Mesothelial cell of epicardium (in vitro differentiated cells): ENCODE data around the gene ELL2. TPM values are rescaled to one million over a fixed set of nuclear protein-coding genes. Genes with fewer than 3 reads are reported as not detected.

Experiments
- DNase-seq, 2 experiments: peaks; one replicate each; pipeline ENCODE4 v3.0.0; 2021; ENCODE audit warnings: low spot score in 2 of 2; ENCODE audit not compliant: unreplicated experiment in 2 of 2
- H3K27ac Mint-ChIP-seq: 2 replicates; pipeline ENCODE4 v1.8.0; 2021; ENCODE audit warnings: mixed read lengths
- H3K27me3 Mint-ChIP-seq: 2 replicates; pipeline ENCODE4 v1.8.0; 2021; ENCODE audit warnings: low read depth, mixed read lengths
- H3K36me3 Mint-ChIP-seq: 2 replicates; pipeline ENCODE4 v1.8.0; 2021; ENCODE audit warnings: mixed read lengths
- H3K4me1 Mint-ChIP-seq: 2 replicates; pipeline ENCODE4 v1.8.0; 2021; ENCODE audit warnings: mixed read lengths
- H3K4me3 Mint-ChIP-seq: 2 replicates; pipeline ENCODE4 v1.8.0; 2021; ENCODE audit warnings: mild to moderate bottlenecking, moderate library complexity, mixed read lengths
- H3K9me3 Mint-ChIP-seq: 2 replicates; pipeline ENCODE4 v1.8.0; 2021; ENCODE audit warnings: mixed read lengths
- total RNA-seq: library from RNA; stranded (reverse); gene quantifications from 3 replicates; pipeline ENCODE4 v1.2.1, GENCODE V29; 2021
- TF ChIP-seq, protein P1 (sequence below): fragments of 200-600 bp; sonication (generic); IDR thresholded peaks from one replicate; pipeline ENCODE4 v1.5.0; 2021; ENCODE audit warnings: antibody characterized with exemption; ENCODE audit not compliant: unreplicated experiment

The ELL2 gene
- total RNA-seq, 1 donor from 2014 or later = 11.7 TPM

DNA sequence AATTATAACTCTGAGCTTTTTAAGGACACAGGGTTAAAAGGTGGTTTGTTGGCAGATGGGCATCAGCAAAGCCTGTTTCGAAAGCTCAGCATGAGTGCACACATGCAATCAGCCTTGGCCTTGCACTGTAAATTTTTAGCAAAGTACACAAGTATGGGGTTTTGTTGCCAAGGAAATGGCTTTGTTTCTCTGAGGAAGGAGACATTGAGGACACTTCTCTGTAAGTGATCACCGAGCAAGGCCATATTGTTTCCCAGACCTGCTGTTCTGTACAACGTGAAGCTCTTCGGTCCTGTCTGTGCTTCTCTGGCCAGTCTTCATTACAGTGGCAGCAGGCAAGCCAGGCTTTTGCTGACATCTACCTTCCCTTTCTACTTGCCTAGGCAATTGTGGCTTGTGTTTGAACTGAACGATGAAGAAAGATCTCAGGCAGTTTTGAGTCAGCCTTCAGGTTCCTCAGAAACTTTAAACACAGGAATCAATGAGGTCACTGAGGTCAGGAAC lies 111.2 kb downstream of the ELL2 start:
- no peak overlapping the region for H3K4me3 Mint-ChIP-seq
- H3K36me3 Mint-ChIP-seq = no peaks in the 10 kb centered on the region
- TF ChIP-seq, protein P1, sequence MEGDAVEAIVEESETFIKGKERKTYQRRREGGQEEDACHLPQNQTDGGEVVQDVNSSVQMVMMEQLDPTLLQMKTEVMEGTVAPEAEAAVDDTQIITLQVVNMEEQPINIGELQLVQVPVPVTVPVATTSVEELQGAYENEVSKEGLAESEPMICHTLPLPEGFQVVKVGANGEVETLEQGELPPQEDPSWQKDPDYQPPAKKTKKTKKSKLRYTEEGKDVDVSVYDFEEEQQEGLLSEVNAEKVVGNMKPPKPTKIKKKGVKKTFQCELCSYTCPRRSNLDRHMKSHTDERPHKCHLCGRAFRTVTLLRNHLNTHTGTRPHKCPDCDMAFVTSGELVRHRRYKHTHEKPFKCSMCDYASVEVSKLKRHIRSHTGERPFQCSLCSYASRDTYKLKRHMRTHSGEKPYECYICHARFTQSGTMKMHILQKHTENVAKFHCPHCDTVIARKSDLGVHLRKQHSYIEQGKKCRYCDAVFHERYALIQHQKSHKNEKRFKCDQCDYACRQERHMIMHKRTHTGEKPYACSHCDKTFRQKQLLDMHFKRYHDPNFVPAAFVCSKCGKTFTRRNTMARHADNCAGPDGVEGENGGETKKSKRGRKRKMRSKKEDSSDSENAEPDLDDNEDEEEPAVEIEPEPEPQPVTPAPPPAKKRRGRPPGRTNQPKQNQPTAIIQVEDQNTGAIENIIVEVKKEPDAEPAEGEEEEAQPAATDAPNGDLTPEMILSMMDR = no peak
- H3K27ac Mint-ChIP-seq = no peak overlapping the region
- H3K4me1 Mint-ChIP-seq = peaks cover 2% of the 10 kb centered on the region
- peaks cover 2% of the 10 kb centered on the region for H3K27me3 Mint-ChIP-seq
- H3K9me3 Mint-ChIP-seq = peaks cover 6% of the 10 kb centered on the region
- no peak for DNase-seq

DNA sequence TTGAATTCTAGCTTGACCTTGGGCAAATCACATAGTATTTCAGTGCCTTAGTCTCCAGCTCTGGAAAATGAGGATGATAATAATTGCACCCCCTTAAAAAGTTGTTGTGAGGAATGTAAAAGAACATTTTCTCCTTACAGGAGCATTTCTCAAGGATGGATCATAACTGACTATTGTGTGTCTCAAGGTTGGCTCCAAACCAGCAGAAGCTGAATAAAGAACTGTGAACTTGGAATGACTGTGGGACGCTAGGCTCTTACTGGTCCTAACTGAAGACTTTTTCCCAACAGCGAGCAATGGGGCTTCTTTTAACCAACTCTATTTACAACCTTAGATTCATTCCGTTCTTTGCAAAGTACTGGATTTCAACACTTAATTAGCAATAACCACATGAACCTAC lies 113.0 kb downstream of the ELL2 start:
- Mint-ChIP-seq H3K36me3 (no peaks in the 10 kb centered on the region), H3K4me3 (no peak overlapping the region), H3K9me3 (peaks cover 2% of the 10 kb centered on the region), H3K27me3 (peaks cover 2% of the 10 kb centered on the region), H3K4me1 (peaks cover 2% of the 10 kb centered on the region), H3K27ac (no peak overlapping the region)
- TF ChIP-seq, protein P1 = no peak
- DNase-seq = no peak

DNA sequence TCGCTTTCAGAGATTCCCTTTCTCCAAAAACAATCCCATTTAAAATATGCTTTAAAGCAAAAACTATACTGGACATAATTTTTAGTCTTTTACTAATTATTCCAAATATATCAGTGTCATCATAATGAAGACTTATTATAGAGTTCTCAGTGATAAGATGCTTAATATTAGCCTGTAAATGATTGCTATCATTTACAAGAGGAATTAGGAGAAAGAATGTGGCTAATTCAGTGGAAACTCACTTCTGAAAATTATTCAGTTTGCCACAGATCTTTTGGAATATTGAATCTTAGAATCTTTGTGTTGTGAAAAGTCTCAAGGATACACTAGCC lies 114.4 kb downstream of the ELL2 start:
- Mint-ChIP-seq H3K4me3 (no peak overlapping the region), H3K9me3 (no peaks in the 10 kb centered on the region), H3K36me3 (no peaks in the 10 kb centered on the region), H3K27ac (no peak overlapping the region), H3K4me1 (peaks cover 9% of the 10 kb centered on the region), H3K27me3 (peaks cover 2% of the 10 kb centered on the region)
- TF ChIP-seq, protein P1 = no peak
- no peak for DNase-seq

DNA sequence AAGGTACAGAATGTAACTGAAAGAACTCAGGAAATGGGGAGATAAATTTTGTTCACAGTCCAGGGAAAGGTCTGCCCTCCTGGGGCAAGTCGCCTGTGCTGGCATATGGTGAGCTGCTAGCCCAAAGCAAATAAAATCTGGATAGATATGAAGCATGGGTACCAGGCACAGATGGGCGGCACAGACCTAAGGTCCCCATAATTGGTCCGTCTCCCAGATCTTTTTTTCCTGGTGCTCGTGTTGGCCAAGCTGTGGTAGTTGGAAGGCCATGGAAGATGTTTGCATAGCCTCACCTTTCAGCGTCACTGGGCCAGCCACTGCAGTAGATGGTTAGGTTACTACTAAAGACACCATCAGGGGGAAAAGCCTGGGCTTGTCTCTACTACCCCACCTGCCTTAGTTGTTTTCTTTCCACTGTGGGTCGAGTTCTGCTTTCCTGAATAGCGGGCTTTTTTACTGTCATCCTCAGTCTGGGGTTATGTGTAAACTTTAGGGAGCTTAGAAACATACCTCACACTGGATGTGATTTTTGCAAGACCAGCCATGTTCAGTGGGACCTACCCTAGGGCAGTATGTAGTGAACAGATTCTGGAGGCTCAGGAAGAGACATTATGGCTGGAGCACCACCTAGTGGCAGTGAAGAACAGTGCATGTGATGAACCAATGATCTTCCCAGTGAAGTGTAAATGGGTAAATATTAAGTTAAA lies 114.9 kb downstream of the ELL2 start:
- no peaks in the 10 kb centered on the region for H3K9me3 Mint-ChIP-seq

DNA sequence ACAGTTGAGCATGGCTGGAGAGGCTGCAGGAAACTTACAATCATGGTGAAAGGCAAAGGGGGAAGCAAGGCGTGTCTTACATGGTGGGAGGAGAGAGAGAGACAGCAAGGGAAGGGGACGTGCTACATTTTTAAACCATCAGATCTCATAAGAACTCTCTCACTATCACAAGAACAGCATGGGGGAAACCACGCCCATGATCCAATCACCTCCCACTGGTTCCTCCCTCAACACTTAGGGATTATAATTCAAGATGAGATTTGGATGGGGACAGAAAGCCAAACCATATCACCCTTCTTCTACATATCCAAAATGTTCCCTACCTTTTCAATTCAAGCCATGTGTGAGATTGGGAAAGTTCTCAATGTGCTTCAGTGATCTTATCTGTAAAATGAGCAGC lies 116.3 kb downstream of the ELL2 start:
- TF ChIP-seq, protein P1 = no peak
- no peak overlapping the region for H3K4me3 Mint-ChIP-seq
- no peak overlapping the region for H3K27ac Mint-ChIP-seq
- H3K27me3 Mint-ChIP-seq = peaks cover 2% of the 10 kb centered on the region
- no peaks in the 10 kb centered on the region for H3K36me3 Mint-ChIP-seq
- H3K4me1 Mint-ChIP-seq = peaks cover 9% of the 10 kb centered on the region
- H3K9me3 Mint-ChIP-seq = no peaks in the 10 kb centered on the region
- no peak for DNase-seq

More for the DNA sequence above, 114.9 kb downstream of the ELL2 start:
- Mint-ChIP-seq H3K27ac (no peak overlapping the region), H3K4me1 (peaks cover 9% of the 10 kb centered on the region), H3K4me3 (no peak overlapping the region), H3K36me3 (no peaks in the 10 kb centered on the region), H3K27me3 (peaks cover 2% of the 10 kb centered on the region)
- peak in 1 of 2 experiments; percentile 73 for DNase-seq
- TF ChIP-seq, protein P1 = peak; percentile 96
